Loucy (cell line): ENCODE measurements around the gene ANKRD34A.

ENCODE experiments used
- CTCF ChIP-seq: fragments of 200-600 bp; sonication (generic); conservative IDR thresholded peaks from 2 replicates; pipeline ENCODE4 v1.5.1; 2014; ENCODE audit warnings: mild to moderate bottlenecking, antibody characterized with exemption, low read length
- EZH2phosphoT487 ChIP-seq: fragments of 200-600 bp; IDR thresholded peaks from 2 replicates; pipeline ENCODE4 v1.6.1; 2018; ENCODE audit warnings: antibody characterized with exemption, mild to moderate bottlenecking, moderate library complexity, borderline replicate concordance

- no peak for TF ChIP-seq EZH2phosphoT487
- TF ChIP-seq CTCF: no peak
Observed at GRCh38 chr1:145951526-145951925, 12.8 kb downstream of the ANKRD34A start.
